HEK293 (cell line): ENCODE data around the gene ERBB2.

Source experiments
- BCL11B ChIP-seq: fragments of 450-650 bp; formaldehyde crosslinking; IDR thresholded peaks from 2 replicates; pipeline ENCODE4 v1.5.1; 2016; ENCODE audit warnings: low read depth, missing biosample characterization, missing genetic modification characterization
- ELK4 ChIP-seq: IDR thresholded peaks from 2 replicates; pipeline ENCODE4 v1.6.1; 2011; ENCODE audit warnings: mild to moderate bottlenecking, low read depth, low read length, borderline replicate concordance
- FEZF1 ChIP-seq: fragments of 450-650 bp; formaldehyde crosslinking; IDR thresholded peaks from 2 replicates; pipeline ENCODE4 v1.5.1; 2016; ENCODE audit warnings: missing biosample characterization, missing genetic modification characterization
- GLI4 ChIP-seq: fragments of 450-650 bp; formaldehyde crosslinking; IDR thresholded peaks from 2 replicates; pipeline ENCODE4 v1.5.1; 2016; ENCODE audit warnings: missing biosample characterization, missing genetic modification characterization
- KLF7 ChIP-seq: fragments of 450-650 bp; formaldehyde crosslinking; IDR thresholded peaks from 2 replicates; pipeline ENCODE4 v1.5.1; 2016; ENCODE audit warnings: missing biosample characterization, missing genetic modification characterization, borderline replicate concordance
- KLF8 ChIP-seq: fragments of 450-650 bp; formaldehyde crosslinking; IDR thresholded peaks from 2 replicates; pipeline ENCODE4 v1.5.1; 2016; ENCODE audit warnings: missing biosample characterization, missing genetic modification characterization
- SCRT1 ChIP-seq: fragments of 450-650 bp; formaldehyde crosslinking; IDR thresholded peaks from 2 replicates; pipeline ENCODE4 v1.5.1; 2016; ENCODE audit warnings: missing biosample characterization, missing genetic modification characterization, borderline replicate concordance
- SP7 ChIP-seq: fragments of 450-650 bp; formaldehyde crosslinking; IDR thresholded peaks from 2 replicates; pipeline ENCODE4 v1.5.1; 2016; ENCODE audit warnings: missing biosample characterization, missing genetic modification characterization
- WT1 ChIP-seq: fragments of 450-650 bp; formaldehyde crosslinking; IDR thresholded peaks from 2 replicates; pipeline ENCODE4 v1.5.1; 2016; ENCODE audit warnings: missing biosample characterization, missing genetic modification characterization
- ZBTB17 ChIP-seq: fragments of 450-650 bp; formaldehyde crosslinking; IDR thresholded peaks from 2 replicates; pipeline ENCODE4 v1.5.1; 2016; ENCODE audit warnings: missing biosample characterization, missing genetic modification characterization
- ZBTB20 ChIP-seq: fragments of 450-650 bp; formaldehyde crosslinking; IDR thresholded peaks from 2 replicates; pipeline ENCODE4 v1.5.1; 2016; ENCODE audit warnings: missing biosample characterization, missing genetic modification characterization
- ZBTB8A ChIP-seq: fragments of 450-650 bp; formaldehyde crosslinking; IDR thresholded peaks from 2 replicates; pipeline ENCODE4 v1.5.1; 2016; ENCODE audit warnings: missing biosample characterization, missing genetic modification characterization
- ZFHX2 ChIP-seq: fragments of 450-650 bp; formaldehyde crosslinking; conservative IDR thresholded peaks from 2 replicates; pipeline ENCODE4 v1.5.1; 2016; ENCODE audit warnings: missing biosample characterization, missing genetic modification characterization
- ZIC2 ChIP-seq: fragments of 450-650 bp; formaldehyde crosslinking; IDR thresholded peaks from 2 replicates; pipeline ENCODE4 v1.5.1; 2016; ENCODE audit warnings: missing biosample characterization, missing genetic modification characterization
- ZNF157 ChIP-seq: fragments of 450-650 bp; formaldehyde crosslinking; IDR thresholded peaks from 2 replicates; pipeline ENCODE4 v1.5.1; 2016; ENCODE audit warnings: missing biosample characterization, missing genetic modification characterization
- ZNF19 ChIP-seq: fragments of 450-650 bp; formaldehyde crosslinking; IDR thresholded peaks from 2 replicates; pipeline ENCODE4; 2016; ENCODE audit warnings: missing biosample characterization, missing genetic modification characterization, low read depth
- ZNF239 ChIP-seq: fragments of 450-650 bp; formaldehyde crosslinking; IDR thresholded peaks from 2 replicates; pipeline ENCODE4 v1.5.1; 2016; ENCODE audit warnings: missing biosample characterization, missing genetic modification characterization
- ZNF24 ChIP-seq: fragments of 450-650 bp; formaldehyde crosslinking; IDR thresholded peaks from 2 replicates; pipeline ENCODE4 v1.5.1; 2016; ENCODE audit warnings: missing biosample characterization, missing genetic modification characterization
- ZNF274 ChIP-seq, 2 experiments: fragments of 200-500 bp in 1 of 2; fragments of 450-650 bp in 1 of 2; sonication (Bioruptor generic) in 1 of 2; formaldehyde crosslinking in 1 of 2; IDR thresholded peaks; 2 replicates each; pipeline versions ENCODE4 v1.5.1 to v1.6.1; 2014 to 2016; ENCODE audit warnings: borderline replicate concordance in 1 of 2, inconsistent platforms in 1 of 2, low read length in 1 of 2, missing biosample characterization in 1 of 2, missing genetic modification characterization in 1 of 2
- ZNF280D ChIP-seq: fragments of 450-650 bp; formaldehyde crosslinking; IDR thresholded peaks from 2 replicates; pipeline ENCODE4 v1.5.1; 2016; ENCODE audit warnings: missing biosample characterization, missing genetic modification characterization
- ZNF549 ChIP-seq: fragments of 450-650 bp; IDR thresholded peaks from 2 replicates; pipeline ENCODE4 v1.5.1; 2018; ENCODE audit warnings: missing biosample characterization, missing genetic modification characterization, mild to moderate bottlenecking, inconsistent platforms, moderate library complexity
- ZNF561 ChIP-seq: fragments of 450-650 bp; IDR thresholded peaks from 2 replicates; pipeline ENCODE4 v1.5.1; 2018; ENCODE audit warnings: missing biosample characterization, missing genetic modification characterization, borderline replicate concordance
- ZNF600 ChIP-seq: fragments of 450-650 bp; formaldehyde crosslinking; IDR thresholded peaks from 2 replicates; pipeline ENCODE4 v1.5.1; 2016; ENCODE audit warnings: missing biosample characterization, missing genetic modification characterization
- ZNF670 ChIP-seq: fragments of 450-650 bp; formaldehyde crosslinking; IDR thresholded peaks from 2 replicates; pipeline ENCODE4 v1.5.1; 2016; ENCODE audit warnings: missing biosample characterization, missing genetic modification characterization, low read depth
- ZSCAN4 ChIP-seq: fragments of 450-650 bp; formaldehyde crosslinking; IDR thresholded peaks from 2 replicates; pipeline ENCODE4 v1.5.1; 2017; ENCODE audit warnings: missing biosample characterization, missing genetic modification characterization
- TF ChIP-seq, protein P1 (sequence below): fragments of 450-650 bp; formaldehyde crosslinking; IDR thresholded peaks from 2 replicates; pipeline ENCODE4 v1.5.1; 2016; ENCODE audit warnings: missing biosample characterization, missing genetic modification characterization
- TF ChIP-seq, protein P2 (sequence below): fragments of 450-650 bp; formaldehyde crosslinking; IDR thresholded peaks from 2 replicates; pipeline ENCODE4 v1.5.1; 2016; ENCODE audit warnings: missing biosample characterization, missing genetic modification characterization
- TF ChIP-seq, protein P3 (sequence below): fragments of 450-650 bp; formaldehyde crosslinking; IDR thresholded peaks from 2 replicates; pipeline ENCODE4 v1.5.1; 2016; ENCODE audit warnings: missing biosample characterization, missing genetic modification characterization

ERBB2 gene

GRCh38 chr17:39740357-39741111 is 40.7 kb downstream of the ERBB2 start (continued):
- TF ChIP-seq, protein P1, sequence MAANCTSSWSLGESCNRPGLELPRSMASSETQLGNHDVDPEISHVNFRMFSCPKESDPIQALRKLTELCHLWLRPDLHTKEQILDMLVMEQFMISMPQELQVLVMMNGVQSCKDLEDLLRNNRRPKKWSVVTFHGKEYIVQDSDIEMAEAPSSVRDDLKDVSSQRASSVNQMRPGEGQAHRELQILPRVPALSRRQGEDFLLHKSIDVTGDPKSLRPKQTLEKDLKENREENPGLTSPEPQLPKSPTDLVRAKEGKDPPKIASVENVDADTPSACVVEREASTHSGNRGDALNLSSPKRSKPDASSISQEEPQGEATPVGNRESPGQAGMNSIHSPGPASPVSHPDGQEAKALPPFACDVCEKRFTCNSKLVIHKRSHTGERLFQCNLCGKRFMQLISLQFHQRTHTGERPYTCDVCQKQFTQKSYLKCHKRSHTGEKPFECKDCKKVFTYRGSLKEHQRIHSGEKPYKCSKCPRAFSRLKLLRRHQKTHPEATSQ (tag by site-specific recombination): no peak
- no peak for TF ChIP-seq BCL11B (tag by site-specific recombination)
- TF ChIP-seq ZNF280D: no peak
- TF ChIP-seq ZNF600 (tag by site-specific recombination): peak; percentile 81; the same call in 1 of the 2 replicates
- peak; percentile 64 for TF ChIP-seq SP7 (tag by site-specific recombination)
- no peak for TF ChIP-seq FEZF1 (tag by site-specific recombination)
- no peak for TF ChIP-seq ZNF670
- TF ChIP-seq ZBTB20 (tag by site-specific recombination): 0 out of 2 replicates have a peak, but pooled peaks have one; percentile 45
- TF ChIP-seq ZNF561 (tag by site-specific recombination): no peak
- TF ChIP-seq KLF8: no peak
- peak; percentile 45; the same call in 1 of the 2 replicates for TF ChIP-seq ZNF24
- no peak for TF ChIP-seq ZNF157 (tag by site-specific recombination)
- TF ChIP-seq, protein P2, sequence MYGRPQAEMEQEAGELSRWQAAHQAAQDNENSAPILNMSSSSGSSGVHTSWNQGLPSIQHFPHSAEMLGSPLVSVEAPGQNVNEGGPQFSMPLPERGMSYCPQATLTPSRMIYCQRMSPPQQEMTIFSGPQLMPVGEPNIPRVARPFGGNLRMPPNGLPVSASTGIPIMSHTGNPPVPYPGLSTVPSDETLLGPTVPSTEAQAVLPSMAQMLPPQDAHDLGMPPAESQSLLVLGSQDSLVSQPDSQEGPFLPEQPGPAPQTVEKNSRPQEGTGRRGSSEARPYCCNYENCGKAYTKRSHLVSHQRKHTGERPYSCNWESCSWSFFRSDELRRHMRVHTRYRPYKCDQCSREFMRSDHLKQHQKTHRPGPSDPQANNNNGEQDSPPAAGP: peak; percentile 93
- TF ChIP-seq, protein P3, sequence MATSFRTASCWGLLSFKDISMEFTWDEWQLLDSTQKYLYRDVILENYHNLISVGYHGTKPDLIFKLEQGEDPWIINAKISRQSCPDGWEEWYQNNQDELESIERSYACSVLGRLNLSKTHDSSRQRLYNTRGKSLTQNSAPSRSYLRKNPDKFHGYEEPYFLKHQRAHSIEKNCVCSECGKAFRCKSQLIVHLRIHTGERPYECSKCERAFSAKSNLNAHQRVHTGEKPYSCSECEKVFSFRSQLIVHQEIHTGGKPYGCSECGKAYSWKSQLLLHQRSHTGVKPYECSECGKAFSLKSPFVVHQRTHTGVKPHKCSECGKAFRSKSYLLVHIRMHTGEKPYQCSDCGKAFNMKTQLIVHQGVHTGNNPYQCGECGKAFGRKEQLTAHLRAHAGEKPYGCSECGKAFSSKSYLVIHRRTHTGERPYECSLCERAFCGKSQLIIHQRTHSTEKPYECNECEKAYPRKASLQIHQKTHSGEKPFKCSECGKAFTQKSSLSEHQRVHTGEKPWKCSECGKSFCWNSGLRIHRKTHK: no peak
- TF ChIP-seq ZNF19 (tag by site-specific recombination): no peak
- TF ChIP-seq SCRT1 (tag by site-specific recombination): no peak
- no peak for TF ChIP-seq ZNF274 (IDR thresholded peaks at IDR 0.05; ENCODE audit: low read length)
- no peak for TF ChIP-seq ZNF274 (tag by site-specific recombination; IDR thresholded peaks at IDR 0.05; ENCODE audit: borderline replicate concordance)
- no peak for TF ChIP-seq ELK4
- TF ChIP-seq KLF7 (tag by site-specific recombination): 0 out of 2 replicates have a peak, but pooled peaks have one; percentile 45
- peak; percentile 68 for TF ChIP-seq ZIC2 (tag by site-specific recombination)
- TF ChIP-seq ZSCAN4 (tag by site-specific recombination): no peak
- TF ChIP-seq ZNF239: no peak
- TF ChIP-seq ZNF549 (tag by site-specific recombination): no peak
- peak; percentile 93 for TF ChIP-seq ZFHX2
- 0 out of 2 replicates have a peak, but pooled peaks have one; percentile 31 for TF ChIP-seq GLI4 (tag by site-specific recombination)
- TF ChIP-seq ZBTB17 (tag by site-specific recombination): peak; percentile 42
- 0 out of 2 replicates have a peak, but pooled peaks have one; percentile 19 for TF ChIP-seq ZBTB8A (tag by site-specific recombination)
- TF ChIP-seq WT1 (tag by site-specific recombination): peak; percentile 69; the same call in 1 of the 2 replicates
